IPS-20b (cell line): ENCODE measurements around the gene USP47.

Source experiments
- H3K27ac ChIP-seq: one replicate; pipeline ENCODE4 v1.5.1; 2013; ENCODE audit warnings: low read length
- H3K27me3 ChIP-seq: 2 replicates; pipeline ENCODE4 v1.6.1; 2013; ENCODE audit warnings: mild to moderate bottlenecking, low read length, inconsistent platforms; ENCODE audit not compliant: insufficient read depth
- H3K36me3 ChIP-seq: 2 replicates; pipeline ENCODE4 v1.6.1; 2013; ENCODE audit warnings: low read depth, mild to moderate bottlenecking, inconsistent platforms, low read length, moderate library complexity; ENCODE audit not compliant: insufficient read depth
- H3K4me1 ChIP-seq: 2 replicates; pipeline ENCODE4 v1.6.1; 2013; ENCODE audit warnings: mild to moderate bottlenecking, control low read depth, inconsistent platforms, low read length, moderate library complexity; ENCODE audit not compliant: insufficient read depth
- H3K4me3 ChIP-seq: 2 replicates; pipeline ENCODE4 v1.5.1; 2013; ENCODE audit warnings: mild to moderate bottlenecking, low read length, inconsistent platforms
- H3K9ac ChIP-seq: 2 replicates; pipeline ENCODE4 v1.6.1; 2013; ENCODE audit warnings: low read depth, mild to moderate bottlenecking, inconsistent platforms, low read length, moderate library complexity
- H3K9me3 ChIP-seq: 2 replicates; pipeline ENCODE4 v1.6.1; 2013; ENCODE audit warnings: mild to moderate bottlenecking, low read depth, low read length, inconsistent platforms; ENCODE audit not compliant: insufficient read depth

Gene USP47

GRCh38 chr11:11882539-11882938 lies 40.8 kb downstream of the USP47 start:
- Histone ChIP-seq H3K9me3 (no peaks in the 10 kb centered on the region), H3K4me3 (no peak overlapping the region), H3K9ac (no peak overlapping the region), H3K4me1 (no peaks in the 10 kb centered on the region), H3K27me3 (no peaks in the 10 kb centered on the region), H3K27ac (no peak overlapping the region), H3K36me3 (peaks cover 32% of the 10 kb centered on the region)

DNA sequence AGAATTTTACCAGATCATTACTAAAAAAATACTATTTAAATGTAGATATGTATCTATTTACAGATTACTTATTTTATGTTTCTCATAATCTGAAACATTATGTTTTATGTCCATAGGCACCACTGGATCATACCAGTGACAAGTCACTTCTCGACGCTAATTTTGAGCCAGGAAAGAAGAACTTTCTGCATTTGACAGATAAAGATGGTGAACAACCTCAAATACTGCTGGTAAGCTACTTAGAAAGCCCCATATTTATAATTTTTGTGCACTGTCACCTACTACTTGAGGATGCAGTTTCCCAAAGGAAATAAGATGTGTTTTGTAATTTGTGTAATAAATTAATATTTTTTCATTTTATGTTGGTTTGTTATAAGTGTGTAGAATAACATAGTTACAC lies 42.6 kb downstream of the USP47 start:
- no peaks in the 10 kb centered on the region for H3K27me3 ChIP-seq
- no peak overlapping the region for H3K27ac ChIP-seq
- H3K36me3 ChIP-seq, result peaks cover 48% of the 10 kb centered on the region

GRCh38 chr11:11884774-11885481 lies 43.2 kb downstream of the USP47 start:
- Histone ChIP-seq H3K27me3 (no peaks in the 10 kb centered on the region), H3K9ac (no peak overlapping the region), H3K4me1 (no peaks in the 10 kb centered on the region), H3K27ac (no peak overlapping the region), H3K9me3 (no peaks in the 10 kb centered on the region), H3K36me3 (peaks cover 49% of the 10 kb centered on the region), H3K4me3 (no peak overlapping the region)

More for the DNA sequence above, 42.6 kb downstream of the USP47 start:
- no peak overlapping the region for H3K9ac ChIP-seq
- no peaks in the 10 kb centered on the region for H3K9me3 ChIP-seq
- H3K4me3 ChIP-seq, result no peak overlapping the region
- H3K4me1 ChIP-seq, result no peaks in the 10 kb centered on the region

DNA sequence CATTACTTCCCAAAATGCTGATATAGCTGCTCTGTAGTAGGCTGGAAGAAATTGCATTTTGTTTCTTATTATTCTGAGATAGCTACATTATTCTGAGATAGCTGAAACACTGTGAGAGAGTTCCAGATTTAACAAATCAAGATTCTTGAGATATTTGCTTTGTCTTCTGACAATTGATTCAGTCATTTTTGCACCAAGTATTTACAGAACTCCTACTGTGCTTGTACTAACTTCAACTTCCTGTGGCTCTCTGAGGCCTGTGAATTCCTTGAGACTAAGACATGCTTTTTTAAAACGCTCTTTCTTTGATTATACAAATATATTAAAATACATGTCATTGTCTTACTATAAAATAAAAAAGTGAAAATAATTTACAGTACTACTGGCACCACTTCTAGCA lies 52.7 kb downstream of the USP47 start:
- H3K27ac ChIP-seq, result no peak overlapping the region
- no peaks in the 10 kb centered on the region for H3K9me3 ChIP-seq
- peaks cover 11% of the 10 kb centered on the region for H3K36me3 ChIP-seq
- H3K4me3 ChIP-seq, result no peak overlapping the region
- H3K27me3 ChIP-seq, result no peaks in the 10 kb centered on the region
- no peak overlapping the region for H3K9ac ChIP-seq
- peaks cover 4% of the 10 kb centered on the region; the same call in 1 of the 2 replicates for H3K4me1 ChIP-seq

GRCh38 chr11:11895672-11896071 lies 53.9 kb downstream of the USP47 start:
- no peak overlapping the region for H3K27ac ChIP-seq
- no peaks in the 10 kb centered on the region for H3K27me3 ChIP-seq
- H3K9me3 ChIP-seq, result no peaks in the 10 kb centered on the region
- H3K4me1 ChIP-seq, result peaks cover 4% of the 10 kb centered on the region; the same call in 1 of the 2 replicates
- H3K36me3 ChIP-seq, result peaks cover 11% of the 10 kb centered on the region
- H3K9ac ChIP-seq, result no peak overlapping the region
- no peak overlapping the region for H3K4me3 ChIP-seq

DNA sequence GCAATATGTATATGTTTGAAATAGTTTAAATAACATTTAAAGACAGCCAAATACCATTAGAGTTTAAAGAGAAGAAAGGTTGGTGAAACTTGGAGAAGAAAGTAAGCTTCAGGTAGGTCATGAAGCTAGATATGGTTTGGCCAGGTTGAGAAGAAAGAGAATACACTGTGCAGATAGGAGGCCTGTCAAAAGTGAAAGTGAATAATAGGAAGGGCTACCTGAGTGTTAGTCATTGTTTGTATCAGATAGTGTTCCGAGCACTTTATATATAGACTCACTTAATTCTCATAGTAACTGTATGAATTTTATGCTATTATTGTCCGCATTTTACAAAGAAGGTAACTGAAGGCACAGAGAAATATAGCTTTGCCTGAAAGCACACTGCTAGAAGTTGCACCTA lies 56.9 kb downstream of the USP47 start:
- Histone ChIP-seq H3K36me3 (peaks cover 24% of the 10 kb centered on the region; the same call in 1 of the 2 replicates), H3K4me1 (peaks cover 4% of the 10 kb centered on the region; the same call in 1 of the 2 replicates), H3K4me3 (no peak overlapping the region), H3K9me3 (no peaks in the 10 kb centered on the region), H3K27me3 (no peaks in the 10 kb centered on the region), H3K27ac (no peak overlapping the region), H3K9ac (no peak overlapping the region)

- Histone ChIP-seq H3K9me3 (no peaks in the 10 kb centered on the region), H3K27ac (no peak overlapping the region), H3K4me1 (peaks cover 4% of the 10 kb centered on the region; the same call in 1 of the 2 replicates), H3K27me3 (no peaks in the 10 kb centered on the region), H3K36me3 (peaks cover 30% of the 10 kb centered on the region; the same call in 1 of the 2 replicates), H3K9ac (no peak overlapping the region), H3K4me3 (no peak overlapping the region)
Measured at GRCh38 chr11:11899401-11899800, 57.6 kb downstream of the USP47 start.

- Histone ChIP-seq H3K36me3 (peaks cover 49% of the 10 kb centered on the region), H3K27me3 (no peaks in the 10 kb centered on the region), H3K27ac (no peak overlapping the region), H3K9me3 (no peaks in the 10 kb centered on the region), H3K9ac (no peak overlapping the region), H3K4me3 (no peak overlapping the region), H3K4me1 (peaks cover 4% of the 10 kb centered on the region; the same call in 1 of the 2 replicates)
Measured at GRCh38 chr11:11901929-11902328, 60.2 kb downstream of the USP47 start.

DNA sequence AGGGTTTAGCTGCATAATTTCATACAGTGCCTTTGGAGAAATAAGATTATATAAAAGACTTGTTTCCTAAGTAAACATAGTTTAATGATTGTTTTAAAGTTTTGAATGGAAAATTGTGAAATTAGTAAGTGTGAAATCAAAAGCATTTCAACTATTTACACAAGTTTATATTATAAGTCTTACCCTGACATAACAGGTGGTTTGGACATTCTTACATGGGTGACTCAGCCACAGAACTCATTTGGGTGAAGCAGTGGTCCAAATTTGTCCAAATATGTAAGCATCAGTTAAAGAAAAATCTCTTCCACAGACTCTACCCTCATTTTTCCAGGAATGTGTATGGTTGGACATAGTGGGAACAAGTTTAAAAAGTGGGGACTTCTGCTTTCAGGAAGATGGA lies 68.0 kb downstream of the USP47 start:
- Histone ChIP-seq H3K9me3 (no peaks in the 10 kb centered on the region), H3K4me3 (no peak overlapping the region), H3K27ac (no peak overlapping the region), H3K27me3 (no peaks in the 10 kb centered on the region), H3K36me3 (peaks cover 34% of the 10 kb centered on the region), H3K4me1 (no peaks in the 10 kb centered on the region), H3K9ac (no peak overlapping the region)

GRCh38 chr11:11910541-11910940 lies 68.8 kb downstream of the USP47 start:
- Histone ChIP-seq H3K4me3 (no peak overlapping the region), H3K36me3 (peaks cover 29% of the 10 kb centered on the region), H3K27ac (no peak overlapping the region), H3K27me3 (no peaks in the 10 kb centered on the region), H3K9ac (no peak overlapping the region), H3K4me1 (no peaks in the 10 kb centered on the region), H3K9me3 (no peaks in the 10 kb centered on the region)

DNA sequence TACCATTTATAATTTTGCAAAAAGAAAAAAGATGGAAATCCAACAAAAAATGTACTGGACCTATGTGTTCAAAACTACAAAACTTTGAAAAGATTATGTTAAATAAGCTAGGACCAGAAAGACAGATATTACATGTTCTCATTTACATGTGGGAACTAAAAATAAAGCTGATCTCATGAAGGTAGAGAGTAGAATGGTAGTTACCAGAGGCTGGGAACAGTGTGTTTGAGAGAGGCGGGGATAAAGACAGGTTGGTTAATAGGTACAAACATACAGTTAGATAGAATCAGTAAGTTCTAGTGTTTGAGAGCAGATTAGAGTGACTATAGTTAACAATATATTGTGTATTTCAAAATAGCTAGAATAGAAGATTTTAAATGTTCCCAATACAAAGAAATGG lies 71.6 kb downstream of the USP47 start:
- Histone ChIP-seq H3K36me3 (peaks cover 12% of the 10 kb centered on the region), H3K4me1 (0 out of 2 replicates have a peak, but pooled peaks cover 3% of the 10 kb centered on the region), H3K9me3 (no peaks in the 10 kb centered on the region), H3K9ac (no peak overlapping the region), H3K4me3 (no peak overlapping the region), H3K27me3 (no peaks in the 10 kb centered on the region), H3K27ac (no peak overlapping the region)

DNA sequence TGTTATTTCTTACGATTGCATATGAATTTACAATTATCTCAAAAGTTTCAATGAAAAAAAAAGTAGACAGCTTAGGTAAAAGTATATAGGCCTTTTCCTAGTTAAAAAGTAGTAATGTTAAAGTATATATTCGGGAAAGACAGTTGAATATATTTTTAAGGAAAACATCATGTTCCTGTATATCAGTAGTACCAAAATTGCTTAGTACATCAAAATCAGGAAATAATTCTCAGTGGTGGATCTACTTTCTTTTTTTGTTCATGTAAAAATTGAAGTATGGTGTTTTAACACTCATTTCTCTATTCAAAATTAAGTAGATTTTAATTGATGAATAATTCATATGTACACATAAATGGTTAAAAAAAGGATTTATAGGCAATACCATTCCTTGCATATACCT lies 73.9 kb downstream of the USP47 start:
- H3K27me3 ChIP-seq, result no peaks in the 10 kb centered on the region
- peaks cover 10% of the 10 kb centered on the region; the same call in 1 of the 2 replicates for H3K36me3 ChIP-seq
- H3K9ac ChIP-seq, result no peak overlapping the region
- H3K27ac ChIP-seq, result no peak overlapping the region
- no peaks in the 10 kb centered on the region for H3K9me3 ChIP-seq
- H3K4me3 ChIP-seq, result no peak overlapping the region
- H3K4me1 ChIP-seq, result 0 out of 2 replicates have a peak, but pooled peaks cover 3% of the 10 kb centered on the region
